Smooth muscle cell (in vitro differentiated cells): ENCODE measurements around the gene EVA1B. TPM values are rescaled to one million over a fixed set of nuclear protein-coding genes. Genes with fewer than 3 reads are reported as not detected.

Source experiments
- polyA plus RNA-seq: library from polyadenylated mRNA; unstranded; fragments of >200 nt; fragmentation: Nextera tagmentation; extraction: Ambion mirVana; gene quantifications from 2 replicates; pipeline ENCODE4 v1.2.1, GENCODE V29; 2016
- total RNA-seq: library from RNA; depleted of rRNA; stranded (reverse); fragments of >200 nt; gene quantifications from 2 replicates; pipeline ENCODE4 v1.2.3, GENCODE V29; 2014

The EVA1B gene
- total and polyA plus RNA-seq, 2 experiments from 2014 or later, result 88.7 to 164 TPM

Other genes with a start within 250 kb of the EVA1B start
- 0.27 TPM in 1 of 2 replicates, not detected in the other for gene TEKT2, start 239.6 kb downstream of the EVA1B start, total RNA-seq
- gene TEKT2, start 239.6 kb downstream of the EVA1B start, polyA plus RNA-seq, result 0.66 and 0.85 TPM in 2 replicates
- gene ADPRS, start 234.8 kb downstream of the EVA1B start, total RNA-seq, result 26.7 and 31.0 TPM in 2 replicates
- gene ADPRS, start 234.8 kb downstream of the EVA1B start, polyA plus RNA-seq, result 38.8 and 44.1 TPM in 2 replicates
- gene COL8A2, start 198.4 kb downstream of the EVA1B start, total RNA-seq, result 21.7 and 32.9 TPM in 2 replicates
- gene COL8A2, start 198.4 kb downstream of the EVA1B start, polyA plus RNA-seq, result 35.9 and 59.0 TPM in 2 replicates
- gene TRAPPC3, start 174.2 kb downstream of the EVA1B start, total RNA-seq, result 67.8 and 202 TPM in 2 replicates
- gene TRAPPC3, start 174.2 kb downstream of the EVA1B start, polyA plus RNA-seq, result 113 and 114 TPM in 2 replicates
- 102 and 109 TPM in 2 replicates for gene MAP7D1, start 167.5 kb downstream of the EVA1B start, total RNA-seq
- 169 and 186 TPM in 2 replicates for gene MAP7D1, start 167.5 kb downstream of the EVA1B start, polyA plus RNA-seq
- 60.5 and 97.2 TPM in 2 replicates for gene THRAP3, start 99.2 kb downstream of the EVA1B start, total RNA-seq
- gene THRAP3, start 99.2 kb downstream of the EVA1B start, polyA plus RNA-seq, result 44.1 and 45.1 TPM in 2 replicates
- gene SH3D21, start 17.3 kb downstream of the EVA1B start, total RNA-seq, result 12.0 and 16.4 TPM in 2 replicates
- gene SH3D21, start 17.3 kb downstream of the EVA1B start, polyA plus RNA-seq, result 6.9 and 8.2 TPM in 2 replicates
- 7.2 and 8.4 TPM in 2 replicates for gene STK40, start 62.3 kb upstream of the EVA1B start, total RNA-seq
- gene STK40, start 62.3 kb upstream of the EVA1B start, polyA plus RNA-seq, result 18.8 and 28.3 TPM in 2 replicates
- gene LSM10, start 74.3 kb upstream of the EVA1B start, total RNA-seq, result 6.9 and 12.2 TPM in 2 replicates
- gene LSM10, start 74.3 kb upstream of the EVA1B start, polyA plus RNA-seq, result 59.4 and 72.9 TPM in 2 replicates
- 6.0 and 13.5 TPM in 2 replicates for gene OSCP1, start 126.8 kb upstream of the EVA1B start, total RNA-seq
- gene OSCP1, start 126.8 kb upstream of the EVA1B start, polyA plus RNA-seq, result 10.7 and 11.2 TPM in 2 replicates
- 71.3 and 78.3 TPM in 2 replicates for gene MRPS15, start 140.7 kb upstream of the EVA1B start, total RNA-seq
- 132 and 141 TPM in 2 replicates for gene MRPS15, start 140.7 kb upstream of the EVA1B start, polyA plus RNA-seq
- gene CSF3R, start 159.3 kb upstream of the EVA1B start, total RNA-seq, result 0.31 and 6.7 TPM in 2 replicates
- gene CSF3R, start 159.3 kb upstream of the EVA1B start, polyA plus RNA-seq, result 0.46 and 1.1 TPM in 2 replicates